HG03342 (cell line): ENCODE measurements around the gene FGF8.

Experiments
- ATAC-seq: cut with Tn5 transposase; IDR thresholded peaks from one replicate; pipeline ENCODE4 v1.9.1; 2021; ENCODE audit warnings: mild to moderate bottlenecking, moderate library complexity; ENCODE audit not compliant: unreplicated experiment

The FGF8 gene

DNA sequence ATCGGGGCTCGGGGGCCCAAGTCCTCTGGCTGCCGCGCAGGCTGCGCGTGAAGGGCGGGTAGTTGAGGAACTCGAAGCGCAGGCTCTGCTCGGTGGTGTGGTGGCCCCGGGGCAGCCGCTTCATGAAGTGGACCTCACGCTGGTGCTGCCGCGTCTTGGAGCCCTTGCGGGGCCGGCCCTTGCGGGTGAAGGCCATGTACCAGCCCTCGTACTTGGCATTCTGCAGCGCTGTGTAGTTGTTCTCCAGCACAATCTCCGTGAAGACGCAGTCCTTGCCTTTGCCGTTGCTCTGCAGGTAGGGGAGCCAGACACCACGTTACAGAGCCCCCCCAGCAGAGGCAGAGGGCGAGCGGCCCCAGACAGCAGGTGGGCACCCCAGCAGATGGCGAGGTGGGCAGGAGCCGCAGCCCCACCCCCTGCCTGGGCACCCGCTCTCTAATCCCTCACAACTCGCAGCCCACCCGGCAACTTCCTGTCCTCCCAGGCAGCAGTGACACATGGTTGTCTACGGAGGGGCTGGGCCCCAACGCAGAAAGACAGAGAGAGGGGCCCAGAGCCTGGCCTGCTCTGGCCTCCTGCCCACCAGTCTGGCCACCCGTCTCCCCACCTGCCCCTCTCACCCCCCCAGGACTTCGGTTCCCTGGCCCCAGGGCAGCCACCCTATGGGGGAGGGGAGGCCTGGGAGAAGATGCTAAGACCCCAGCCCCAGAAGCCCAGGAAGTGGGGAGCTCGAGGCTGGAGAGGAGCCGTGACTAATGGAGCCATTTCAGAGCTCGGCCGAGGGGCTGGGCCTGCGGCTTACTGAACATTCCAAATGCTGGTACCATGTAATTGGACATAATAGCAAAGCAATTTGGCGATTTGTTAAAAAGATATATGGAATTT is 5.3 kb downstream of the FGF8 start:
- no peak for ATAC-seq

DNA sequence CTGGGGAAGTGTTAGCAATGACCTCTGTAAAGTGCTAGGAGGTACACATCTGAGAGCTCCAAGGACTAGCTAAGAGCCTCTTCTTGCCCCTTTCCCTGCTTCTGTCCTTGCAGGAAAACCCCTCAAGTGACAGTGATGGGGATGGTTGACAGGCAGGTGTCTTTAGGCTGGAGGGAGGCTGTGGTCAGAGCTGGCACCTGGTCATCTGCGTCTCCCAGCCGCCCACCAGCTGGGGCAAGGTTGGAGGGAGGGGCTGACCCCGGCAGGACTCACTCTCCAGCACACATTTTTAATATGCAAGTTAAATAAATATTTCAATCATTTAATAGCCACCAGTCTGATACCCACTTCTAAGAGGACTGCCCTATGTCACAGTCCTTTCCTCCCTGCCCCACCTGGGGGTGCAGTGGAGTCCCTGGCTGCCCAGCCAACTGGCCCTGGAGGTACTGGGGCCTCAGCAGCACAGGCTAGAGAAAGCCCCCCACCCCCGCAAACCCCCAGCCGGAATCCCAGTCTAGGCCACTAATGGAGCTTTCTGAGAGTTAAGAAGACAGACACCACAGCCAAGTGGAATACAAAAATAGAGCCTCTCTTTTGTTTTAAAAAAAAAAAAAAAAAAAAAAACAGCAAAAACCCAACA is 6.3 kb downstream of the FGF8 start:
- ATAC-seq: no peak

DNA sequence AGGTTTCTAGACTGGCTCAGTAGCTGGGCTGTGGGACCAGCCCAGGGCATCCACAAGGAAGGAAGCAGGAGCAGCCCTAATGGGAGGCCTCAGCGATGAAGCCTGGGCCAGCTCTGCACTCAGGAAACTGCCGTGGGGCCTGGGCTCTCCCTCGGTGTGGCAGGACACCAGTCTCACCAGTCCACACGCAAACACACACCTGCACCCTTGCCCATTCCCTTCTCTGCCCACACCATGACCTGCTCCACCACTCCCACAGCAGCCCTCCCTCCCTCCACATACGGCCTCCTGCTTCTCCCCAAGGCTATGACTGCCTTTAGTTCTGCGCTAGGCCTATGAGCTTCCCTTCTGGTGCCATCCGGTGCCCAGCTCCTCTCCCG is 7.1 kb downstream of the FGF8 start:
- no peak for ATAC-seq

DNA sequence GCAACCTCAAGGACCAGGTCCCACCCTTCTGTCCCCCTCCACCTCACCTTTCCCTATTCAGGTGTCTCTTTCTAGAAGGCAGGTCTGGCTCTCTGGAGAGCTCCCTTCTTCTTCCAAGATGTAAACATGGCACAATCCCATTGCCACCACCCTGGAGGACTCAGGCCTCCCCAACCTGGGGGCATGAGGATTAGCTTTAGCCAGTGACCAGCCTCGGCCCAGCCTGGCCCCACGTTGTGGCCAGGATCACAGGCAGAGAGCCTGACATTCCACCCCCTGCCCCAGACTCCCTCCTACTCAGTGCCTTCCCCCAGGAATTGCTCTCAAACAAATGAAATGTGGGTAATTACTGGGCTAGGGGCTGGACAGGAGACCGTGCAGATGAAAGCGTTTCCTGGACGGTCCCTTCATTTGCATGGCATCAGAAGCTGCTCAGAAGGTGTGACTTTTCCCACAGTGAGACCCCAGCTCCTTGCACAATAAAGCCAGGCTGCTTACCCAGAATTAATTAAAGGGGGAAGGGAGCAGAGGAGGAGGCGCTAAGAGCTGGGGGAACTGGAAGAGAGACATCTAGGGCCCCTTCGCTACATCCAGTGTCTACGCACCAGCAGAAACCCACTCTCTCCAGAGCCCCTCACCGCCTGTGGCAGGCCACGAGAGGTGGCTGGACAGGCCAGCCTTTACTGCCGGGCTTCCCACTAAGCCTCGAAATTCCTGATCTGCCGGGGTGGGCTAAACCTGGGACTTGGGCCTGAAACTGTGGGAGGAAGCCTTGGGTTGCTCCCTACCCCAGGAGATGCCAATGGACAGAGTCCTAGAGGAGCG is 7.7 kb downstream of the FGF8 start:
- ATAC-seq: no peak

DNA sequence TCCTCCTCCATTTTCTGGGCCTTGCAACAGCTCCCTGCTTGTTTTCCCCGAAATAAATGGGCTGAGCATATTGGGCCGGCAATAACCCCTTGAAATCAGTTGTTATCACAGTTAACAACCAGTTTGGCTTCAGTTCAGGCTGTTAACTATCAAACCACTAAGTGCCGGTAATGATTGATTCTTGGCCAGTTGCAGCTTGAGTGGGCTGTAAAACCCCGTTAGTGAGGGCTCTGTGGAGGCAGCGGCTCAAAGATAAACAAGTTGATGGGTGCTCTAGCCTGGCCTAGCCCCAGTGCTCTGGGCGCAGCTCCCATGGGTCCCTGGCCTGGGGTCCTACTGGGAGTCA is 8.3 kb downstream of the FGF8 start:
- ATAC-seq: no peak

DNA sequence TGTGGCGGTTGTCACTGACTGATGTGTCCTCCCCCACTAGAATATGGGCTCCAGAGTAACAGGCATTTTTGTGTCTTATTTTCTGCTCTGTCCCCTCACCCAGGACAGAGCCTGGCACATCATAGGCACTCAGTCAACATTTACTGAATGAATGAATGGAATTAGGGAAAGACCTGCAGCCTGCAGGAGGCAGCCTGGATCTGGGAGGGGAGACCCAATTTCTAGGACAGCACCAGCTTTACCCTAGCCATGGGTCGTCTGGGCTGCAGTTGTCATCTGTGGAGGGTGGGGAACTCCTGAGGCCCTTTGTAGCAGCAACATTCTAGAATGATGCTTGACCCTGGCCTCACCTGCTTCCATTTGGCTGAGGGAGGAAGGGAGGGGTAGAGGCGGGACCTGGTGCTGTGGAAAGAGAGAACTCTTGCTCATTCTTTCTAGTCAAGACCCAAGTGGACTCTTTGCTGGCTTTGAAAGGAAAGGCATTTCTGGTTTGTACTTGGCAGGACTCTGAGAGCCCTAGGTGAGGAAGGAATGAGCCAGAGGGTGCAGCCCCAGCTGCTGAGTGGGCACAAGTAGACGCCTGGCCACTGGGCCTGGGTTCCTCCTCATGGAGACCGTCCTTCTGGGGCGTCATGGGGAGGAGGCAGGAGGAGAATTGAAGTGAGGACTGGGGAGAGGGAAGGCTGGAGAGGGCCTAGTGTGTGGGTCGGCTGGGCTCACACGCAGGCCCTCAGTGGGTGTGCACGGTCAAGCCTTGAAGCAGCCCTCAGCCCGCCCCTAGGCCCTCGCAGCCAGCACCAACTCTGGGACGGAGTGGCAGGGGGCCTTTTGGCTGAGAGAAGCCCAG is 8.9 kb downstream of the FGF8 start:
- no peak for ATAC-seq

DNA sequence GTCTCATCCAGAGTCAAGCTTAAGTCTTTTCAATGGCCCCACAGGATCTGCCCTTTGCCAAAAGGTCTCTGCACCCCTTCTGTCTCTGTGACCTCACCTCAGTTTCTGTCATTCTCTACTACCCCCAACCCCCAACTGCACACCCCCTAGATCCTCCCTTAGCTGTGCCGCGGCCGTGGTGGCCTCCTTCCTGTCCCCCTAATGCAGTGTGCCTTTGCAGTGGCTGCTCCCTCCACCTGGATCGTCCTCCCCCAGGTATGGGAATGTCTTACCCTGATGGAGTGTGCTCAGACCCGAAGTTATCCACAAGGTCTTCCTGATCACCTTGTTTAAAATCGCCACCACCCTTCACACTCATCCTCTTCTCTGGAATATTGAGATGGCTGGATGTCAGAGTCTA is 9.6 kb downstream of the FGF8 start:
- no peak for ATAC-seq

DNA sequence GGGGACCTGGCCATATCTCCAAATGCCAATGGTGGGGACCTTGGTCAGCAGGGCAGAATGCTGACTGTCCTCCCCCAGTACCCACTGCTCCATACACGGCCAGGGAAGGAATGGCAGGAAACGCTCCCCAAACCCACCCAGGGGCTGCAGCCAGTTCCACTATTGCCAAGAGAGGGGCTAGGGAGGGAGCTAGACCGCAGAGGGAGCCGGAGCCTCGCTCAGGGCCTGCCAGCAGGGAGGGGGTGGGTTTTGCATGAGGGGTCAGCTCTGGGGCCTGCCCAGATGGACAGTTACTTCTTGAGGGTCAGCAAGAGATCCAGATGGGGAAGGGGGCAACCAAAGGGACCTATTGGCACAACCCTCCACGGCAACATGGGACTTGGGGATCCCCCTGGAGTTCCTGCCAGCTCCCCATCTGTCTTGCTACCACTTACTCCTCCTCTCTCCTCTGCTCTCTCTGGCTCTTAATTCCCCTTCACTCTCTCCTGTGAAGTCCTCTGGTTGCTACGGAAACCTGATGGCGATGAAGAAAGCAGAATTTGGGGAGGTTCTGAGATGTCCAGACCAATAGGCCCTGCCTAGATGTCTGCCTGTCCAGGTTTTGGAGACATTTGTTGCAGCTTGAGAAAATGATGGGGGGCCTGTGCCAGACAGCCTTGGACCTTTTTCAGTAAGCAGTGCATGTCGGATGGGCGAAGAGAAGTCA is 12.6 kb downstream of the FGF8 start:
- ATAC-seq: no peak

DNA sequence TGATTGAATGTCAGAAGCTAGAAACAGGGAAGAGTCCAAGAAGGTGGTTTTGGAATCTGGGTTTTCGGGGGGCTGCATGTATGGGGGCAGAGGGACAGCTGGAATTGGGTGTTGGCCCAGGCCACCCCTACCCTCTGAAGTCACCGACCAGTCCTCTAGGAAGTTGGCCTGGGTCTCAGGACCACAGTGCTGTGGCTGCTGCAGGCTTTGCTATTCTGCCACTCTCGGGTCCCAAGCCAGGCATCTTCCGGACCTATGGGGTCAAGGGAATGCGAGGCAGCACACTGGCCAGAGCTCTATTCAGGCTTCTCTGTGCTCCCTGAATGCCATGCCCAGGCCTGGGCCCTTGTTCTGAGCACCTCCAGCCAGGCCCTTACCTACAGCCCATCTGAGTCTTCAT is 13.2 kb downstream of the FGF8 start:
- no peak for ATAC-seq

DNA sequence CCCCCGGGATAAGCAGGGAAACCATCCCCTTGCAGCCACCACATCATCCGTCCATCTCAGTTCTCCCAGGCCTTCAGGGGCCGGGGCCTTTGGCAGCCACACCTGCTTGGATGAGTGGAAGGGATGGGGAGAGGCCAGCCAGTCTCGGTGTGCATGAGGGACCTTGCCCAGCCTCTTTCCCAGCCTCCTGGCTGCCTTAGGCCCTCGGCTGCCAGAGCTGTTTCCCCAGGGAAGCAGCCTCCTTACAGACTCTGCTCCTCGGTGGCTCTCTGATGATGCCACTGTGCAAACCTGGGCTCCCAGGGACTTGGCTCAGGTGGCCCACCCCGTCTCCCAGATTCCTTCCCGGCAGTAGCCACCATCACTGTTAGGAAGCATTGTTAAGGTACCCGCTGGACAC is 14.7 kb downstream of the FGF8 start:
- ATAC-seq: no peak

DNA sequence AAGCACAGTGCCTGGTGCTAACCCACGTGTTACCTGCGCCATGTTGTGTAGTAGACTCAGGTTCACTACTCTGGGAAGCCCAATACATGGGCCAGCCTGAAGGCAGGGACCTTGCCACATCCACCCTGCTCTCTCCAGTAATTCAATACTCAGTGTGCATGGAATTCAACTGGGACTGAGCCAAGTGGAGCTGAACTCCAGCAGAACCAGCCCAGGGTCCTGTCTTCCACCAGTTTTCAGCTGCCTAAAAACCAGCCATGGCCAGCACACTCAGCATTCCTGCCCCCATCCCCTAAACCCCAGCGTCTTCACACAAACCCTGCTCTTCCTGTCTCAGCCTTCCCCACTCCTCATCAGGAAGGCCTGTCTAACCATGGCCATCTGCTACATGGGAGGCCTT is 15.4 kb downstream of the FGF8 start:
- ATAC-seq: no peak

DNA sequence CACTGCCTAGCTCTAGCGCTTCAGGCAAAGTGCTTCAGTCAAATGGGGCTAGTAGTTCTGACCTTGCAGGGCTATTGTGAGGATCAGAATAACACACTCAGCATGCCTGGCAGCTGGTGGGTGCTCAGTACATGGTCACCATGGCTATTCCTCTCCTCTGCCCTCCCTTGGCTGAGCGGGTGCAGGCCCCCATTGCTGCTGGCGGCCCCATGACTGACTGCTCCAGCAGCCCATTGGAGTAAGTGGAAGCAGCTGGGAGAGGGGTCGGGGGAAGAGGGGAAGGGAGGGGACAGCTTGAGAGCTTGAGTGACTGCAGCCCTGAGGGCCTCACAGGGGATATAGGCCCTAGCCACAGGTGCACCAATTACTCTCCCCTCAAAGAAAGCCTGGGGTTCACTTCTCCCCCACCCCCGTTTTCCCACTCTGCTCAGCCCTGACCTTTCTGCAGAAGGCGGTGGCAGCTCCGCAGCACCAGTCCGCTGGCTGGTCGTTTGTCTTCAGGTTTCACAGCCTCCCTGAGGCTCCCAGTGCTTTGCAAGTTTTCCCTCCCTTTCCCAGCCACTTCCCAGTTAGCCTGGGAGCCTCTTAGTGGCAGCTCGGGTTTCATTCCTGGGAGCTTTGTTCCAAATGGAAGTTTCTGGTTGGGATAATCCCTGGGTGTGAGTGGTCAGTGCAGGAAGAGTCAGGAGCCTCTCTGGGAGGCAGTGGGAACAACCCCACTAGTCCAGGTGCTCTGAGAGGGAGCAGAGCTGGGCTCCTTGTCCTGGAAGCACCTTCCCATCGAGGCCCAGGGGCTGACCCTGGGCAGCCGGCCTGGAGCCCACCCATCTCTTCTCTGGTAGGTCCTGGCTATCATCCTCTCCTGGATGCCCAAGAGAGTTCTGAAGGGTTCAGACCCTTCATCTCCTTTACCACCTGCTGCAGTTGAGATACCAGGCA is 16.3 kb downstream of the FGF8 start:
- no peak for ATAC-seq

DNA sequence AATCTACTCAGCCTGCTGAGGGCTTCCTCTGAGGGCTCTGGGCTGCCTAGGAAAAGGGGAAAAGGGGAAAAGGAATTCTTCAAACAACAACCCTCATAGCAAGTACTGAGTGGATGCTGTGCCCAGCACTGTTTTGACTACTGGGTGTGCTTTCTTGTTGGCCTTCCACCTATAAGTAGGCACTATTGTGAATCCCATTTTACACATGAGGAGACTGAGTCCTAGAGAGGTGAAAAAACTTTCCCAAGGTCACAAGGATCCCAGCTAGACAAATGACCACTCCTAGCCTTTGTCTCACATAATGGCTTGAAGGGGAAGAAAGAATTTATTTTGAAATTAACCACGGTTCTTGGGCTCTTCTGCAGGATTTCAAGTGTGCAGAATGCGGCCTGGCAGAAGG is 17.1 kb downstream of the FGF8 start:
- no peak for ATAC-seq

DNA sequence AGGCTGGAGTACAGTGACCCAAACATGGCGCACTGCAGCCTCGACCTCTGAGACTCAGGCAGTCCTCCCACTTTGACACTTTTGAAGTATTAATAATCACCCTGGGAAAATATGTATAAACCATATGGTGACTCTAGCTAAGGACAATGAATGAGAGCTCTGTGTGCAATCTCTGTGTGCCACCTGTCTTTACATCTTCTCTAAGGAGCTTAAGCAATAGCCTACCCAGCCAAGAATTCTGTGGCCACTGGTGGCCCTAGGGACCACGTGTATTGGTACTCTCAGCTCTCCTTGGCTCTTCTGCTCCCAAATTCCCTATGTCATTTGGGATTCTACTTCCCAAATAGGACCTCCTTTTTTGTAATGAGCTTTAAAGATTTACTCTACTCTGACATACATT is 23.7 kb downstream of the FGF8 start:
- ATAC-seq: no peak

DNA sequence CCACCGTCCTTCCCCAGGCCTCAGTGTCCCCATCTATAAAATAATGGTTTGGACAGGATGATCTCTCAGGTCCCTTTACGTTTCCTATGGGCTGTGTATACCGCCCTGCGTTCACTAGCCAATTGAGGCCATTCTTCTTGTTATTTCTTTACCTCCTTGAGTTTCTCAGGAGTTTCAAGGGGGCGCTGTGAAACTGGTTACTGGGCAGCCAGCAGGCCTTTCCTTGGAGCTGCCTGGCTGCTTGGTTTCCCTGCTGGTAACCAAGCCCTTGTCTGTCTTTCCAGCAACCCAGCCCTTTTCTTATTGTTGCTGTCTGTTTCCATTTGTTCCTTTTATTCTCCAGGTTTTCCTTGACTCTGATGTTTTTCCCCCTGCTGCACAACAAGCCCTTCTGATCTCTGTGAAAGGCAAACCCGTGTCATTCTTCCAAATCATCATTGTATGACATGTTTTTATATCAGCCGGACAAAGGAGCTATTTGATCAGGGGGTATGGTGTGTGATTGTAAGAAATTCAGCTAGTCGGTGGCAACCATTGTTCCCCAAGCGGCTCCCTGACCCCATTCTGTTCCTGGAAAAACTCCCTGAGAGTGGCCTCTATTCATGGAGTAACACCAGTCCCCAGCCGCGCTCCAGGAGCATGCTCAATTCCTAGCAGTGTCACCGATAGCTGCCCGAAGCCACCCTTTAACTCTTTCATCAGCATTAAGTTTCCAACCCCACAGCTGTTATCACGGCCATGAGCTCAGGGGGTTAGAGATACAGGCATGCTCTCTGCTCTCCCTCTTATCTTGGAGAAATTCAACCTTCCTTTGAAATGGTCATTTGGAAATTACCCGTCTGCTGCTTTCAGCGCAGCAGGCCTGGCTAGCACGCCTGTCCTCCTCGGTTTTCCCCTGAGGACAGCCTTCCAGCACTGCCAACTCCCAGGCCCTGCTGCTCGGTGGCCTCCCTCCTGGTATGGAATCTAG is 26.6 kb downstream of the FGF8 start:
- ATAC-seq: no peak

DNA sequence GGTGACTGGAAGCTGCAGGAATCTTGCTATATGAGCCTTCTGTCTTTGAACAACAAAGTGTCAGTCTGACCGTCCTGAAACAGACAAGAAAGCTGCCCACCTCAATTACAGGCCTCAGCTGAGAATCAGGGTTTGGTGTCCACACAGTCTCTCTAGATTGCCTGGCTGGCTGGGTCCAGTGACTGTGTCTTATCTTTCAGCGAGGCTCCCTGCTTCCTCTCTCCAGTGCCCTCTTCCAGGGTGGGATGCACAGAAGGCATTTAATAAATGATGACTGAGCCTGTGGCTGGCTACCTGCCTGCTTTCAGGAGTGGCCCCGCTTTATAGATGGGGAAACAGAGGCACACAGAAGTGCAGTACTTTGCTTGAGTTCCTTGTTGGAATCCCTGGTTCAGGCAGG is 27.4 kb downstream of the FGF8 start:
- no peak for ATAC-seq

DNA sequence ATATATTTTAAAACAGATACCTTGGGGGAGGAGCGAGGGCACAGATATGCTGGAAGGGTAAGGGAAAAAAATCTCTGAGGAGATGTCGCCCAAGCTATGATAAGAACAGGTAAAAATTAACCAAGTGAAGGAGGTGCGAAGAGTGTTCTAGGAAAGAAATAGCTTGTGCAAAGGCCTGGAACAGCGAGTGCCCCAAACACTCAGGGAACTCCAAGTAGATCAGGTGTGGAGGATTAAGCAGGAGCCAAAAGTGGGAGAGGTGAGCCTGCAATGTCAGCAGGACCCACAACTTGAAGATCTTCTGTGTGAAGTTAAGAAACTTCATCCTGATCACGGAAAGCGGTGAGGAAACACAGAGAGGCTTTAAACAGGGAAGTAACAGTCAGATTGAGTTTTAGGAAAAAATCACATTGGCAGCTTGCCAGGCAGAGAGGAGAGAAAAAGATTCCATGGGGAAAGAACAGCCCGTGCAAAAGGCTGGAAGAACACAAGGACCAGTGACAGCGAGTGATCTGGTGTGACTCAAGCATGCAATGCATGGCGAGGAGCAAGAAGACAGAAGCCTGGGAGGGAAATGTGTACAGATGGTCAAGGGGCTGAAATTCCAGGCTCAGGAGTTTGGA is 30.7 kb downstream of the FGF8 start:
- no peak for ATAC-seq

DNA sequence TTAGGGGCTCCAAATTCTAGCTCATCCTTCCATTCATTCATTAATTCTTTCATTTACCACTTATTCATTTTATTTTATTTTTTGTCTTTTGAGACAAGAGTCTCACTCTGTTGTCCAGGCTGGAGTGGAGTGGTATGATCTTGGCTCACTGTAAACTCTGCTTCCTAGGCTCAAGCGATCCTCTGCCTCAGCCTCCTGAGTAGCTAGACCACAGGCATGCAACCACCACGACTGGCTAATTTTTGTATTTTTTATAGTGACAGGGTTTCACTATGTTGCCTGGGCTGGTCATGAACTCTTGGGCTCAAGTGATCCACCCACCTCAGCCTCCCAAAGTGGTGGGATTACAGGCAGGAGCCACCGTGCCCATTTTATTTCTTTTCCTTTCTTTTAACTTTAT is 31.6 kb downstream of the FGF8 start:
- ATAC-seq: no peak
